ENCODE results near the gene TEPSIN. TPM values are rescaled to one million over a fixed set of nuclear protein-coding genes. Genes with fewer than 3 reads are reported as not detected.

TEPSIN gene
- total and polyA plus RNA-seq, 12 donors, result 3.1 to 144 (median 40.6) TPM

- peaks cover 0 to 6% of the 10 kb centered on the region in 2 donors for H3K36me3 ChIP-seq (replicated peaks in 1 of 2)
- H3K9me3 ChIP-seq (replicated peaks in 1 of 3), result no peaks in the 10 kb centered on the region
- no peak overlapping the region for H3K27ac ChIP-seq
- WGBS, 4 donors, result 92 to 95% (median 95%) methylated on average over 9 to 11 of the region's 11 CpGs
- no peaks in the 10 kb centered on the region for H3K27me3 ChIP-seq
- peaks cover 6 to 23% of the 10 kb centered on the region in 2 donors for H3K4me1 ChIP-seq (replicated peaks in 1 of 2)
- no peak for DNase-seq
- H3K4me3 ChIP-seq, result no peak overlapping the region
- TF ChIP-seq, protein P1, sequence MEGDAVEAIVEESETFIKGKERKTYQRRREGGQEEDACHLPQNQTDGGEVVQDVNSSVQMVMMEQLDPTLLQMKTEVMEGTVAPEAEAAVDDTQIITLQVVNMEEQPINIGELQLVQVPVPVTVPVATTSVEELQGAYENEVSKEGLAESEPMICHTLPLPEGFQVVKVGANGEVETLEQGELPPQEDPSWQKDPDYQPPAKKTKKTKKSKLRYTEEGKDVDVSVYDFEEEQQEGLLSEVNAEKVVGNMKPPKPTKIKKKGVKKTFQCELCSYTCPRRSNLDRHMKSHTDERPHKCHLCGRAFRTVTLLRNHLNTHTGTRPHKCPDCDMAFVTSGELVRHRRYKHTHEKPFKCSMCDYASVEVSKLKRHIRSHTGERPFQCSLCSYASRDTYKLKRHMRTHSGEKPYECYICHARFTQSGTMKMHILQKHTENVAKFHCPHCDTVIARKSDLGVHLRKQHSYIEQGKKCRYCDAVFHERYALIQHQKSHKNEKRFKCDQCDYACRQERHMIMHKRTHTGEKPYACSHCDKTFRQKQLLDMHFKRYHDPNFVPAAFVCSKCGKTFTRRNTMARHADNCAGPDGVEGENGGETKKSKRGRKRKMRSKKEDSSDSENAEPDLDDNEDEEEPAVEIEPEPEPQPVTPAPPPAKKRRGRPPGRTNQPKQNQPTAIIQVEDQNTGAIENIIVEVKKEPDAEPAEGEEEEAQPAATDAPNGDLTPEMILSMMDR (IDR thresholded peaks at IDR 0.05), result no peak
- no peak for TF ChIP-seq POLR2A (IDR thresholded peaks at IDR 0.05)
- intact Hi-C loops (cut with DNase I), result no loop called here
These were observed 19.9 kb downstream of the TEPSIN start for GRCh38 chr17:81218991-81219390.

DNA sequence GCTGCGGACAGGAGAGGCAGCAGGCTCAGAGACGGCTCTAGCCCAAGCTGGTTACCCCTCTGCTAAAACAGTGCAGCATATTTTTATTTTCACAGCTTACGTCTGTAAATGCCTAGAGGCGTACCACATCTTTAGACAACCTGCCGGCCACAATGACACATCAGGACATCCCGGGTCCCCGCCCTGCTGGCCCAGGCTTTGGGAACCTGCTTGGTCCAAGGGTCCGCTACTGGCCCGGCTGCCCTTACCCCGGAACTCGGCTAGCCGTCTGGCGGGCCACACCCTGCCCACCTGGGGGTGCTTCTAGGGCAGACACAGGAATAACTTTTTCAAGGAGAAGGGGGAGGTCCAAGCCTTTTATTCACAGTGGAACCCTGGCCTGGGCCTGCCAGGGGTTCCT, 20.4 kb downstream of the TEPSIN start:
- no peaks in the 10 kb centered on the region for H3K9me3 ChIP-seq (replicated peaks in 1 of 3)
- no peak overlapping the region for H3K27ac ChIP-seq
- no peaks in the 10 kb centered on the region for H3K27me3 ChIP-seq
- TF ChIP-seq, protein P1 (IDR thresholded peaks at IDR 0.05), result no peak
- no peak for TF ChIP-seq POLR2A (IDR thresholded peaks at IDR 0.05)
- intact Hi-C loops (cut with DNase I), result no loop called here
- WGBS, 4 donors, result 89 to 92% (median 89%) methylated on average over 13 of the region's 13 CpGs
- peaks cover 0 to 6% of the 10 kb centered on the region in 2 donors for H3K36me3 ChIP-seq (replicated peaks in 1 of 2)
- peaks cover 3 to 18% of the 10 kb centered on the region in 2 donors for H3K4me1 ChIP-seq (replicated peaks in 1 of 2)
- no peak for DNase-seq
- H3K4me3 ChIP-seq, result no peak overlapping the region

GRCh38 chr17:81217491-81217890, 21.4 kb downstream of the TEPSIN start:
- Histone ChIP-seq H3K4me1 (replicated peaks in 1 of 2) (peaks cover 0 to 14% of the 10 kb centered on the region in 2 donors), H3K36me3 (replicated peaks in 1 of 2) (peaks cover 0 to 6% of the 10 kb centered on the region in 2 donors), H3K27ac (no peak overlapping the region), H3K9me3 (replicated peaks in 1 of 3) (no peaks in the 10 kb centered on the region), H3K27me3 (no peaks in the 10 kb centered on the region), H3K4me3 (no peak overlapping the region)
- intact Hi-C loops (cut with DNase I), result no loop called here
- TF ChIP-seq POLR2A (IDR thresholded peaks at IDR 0.05), result no peak
- TF ChIP-seq, protein P1 (IDR thresholded peaks at IDR 0.05), result no peak
- 91 to 95% (median 93%) methylated on average over 18 of the region's 18 CpGs for WGBS, 4 donors
- no peak for DNase-seq

DNA sequence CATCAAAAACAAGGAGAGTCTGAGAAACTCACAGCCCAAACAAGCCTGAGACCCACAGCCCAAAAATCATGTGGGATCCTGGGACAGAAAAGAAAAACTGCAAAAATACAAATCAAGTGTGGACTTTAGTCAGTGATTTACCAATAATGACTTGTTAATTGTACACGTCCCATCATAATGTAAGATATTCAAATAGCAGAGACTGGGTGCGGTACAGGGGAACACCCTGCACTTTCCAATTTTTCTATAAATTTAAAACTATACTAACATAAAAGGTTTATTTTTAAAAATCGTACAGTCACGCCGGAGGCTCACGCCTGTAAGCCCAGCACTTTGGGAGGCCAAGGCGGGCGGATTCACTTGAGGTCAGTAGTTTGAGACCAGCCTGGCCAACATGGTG, 24.9 kb downstream of the TEPSIN start:
- TF ChIP-seq POLR2A (IDR thresholded peaks at IDR 0.05), result no peak
- TF ChIP-seq, protein P1 (IDR thresholded peaks at IDR 0.05), result no peak
- 93 to 98% (median 96%) methylated on average over 8 of the region's 8 CpGs for WGBS, 4 donors
- intact Hi-C loops (cut with DNase I), result no loop called here

More for the DNA sequence above, 24.9 kb downstream of the TEPSIN start:
- Histone ChIP-seq H3K4me1 (replicated peaks in 1 of 2) (no peaks in the 10 kb centered on the region), H3K27me3 (no peaks in the 10 kb centered on the region), H3K9me3 (replicated peaks in 1 of 3) (no peaks in the 10 kb centered on the region), H3K27ac (no peak overlapping the region), H3K4me3 (no peak overlapping the region), H3K36me3 (replicated peaks in 1 of 2) (peaks cover 0 to 5% of the 10 kb centered on the region in 2 donors)
- no peak for DNase-seq
